ENCODE measurements around the gene MCEE.
"Not testable (repeated sequence)": the region's sequence is repeated elsewhere in the genome, so short reads cannot be mapped to it uniquely, and the experiment has no call there.

MCEE gene

DNA sequence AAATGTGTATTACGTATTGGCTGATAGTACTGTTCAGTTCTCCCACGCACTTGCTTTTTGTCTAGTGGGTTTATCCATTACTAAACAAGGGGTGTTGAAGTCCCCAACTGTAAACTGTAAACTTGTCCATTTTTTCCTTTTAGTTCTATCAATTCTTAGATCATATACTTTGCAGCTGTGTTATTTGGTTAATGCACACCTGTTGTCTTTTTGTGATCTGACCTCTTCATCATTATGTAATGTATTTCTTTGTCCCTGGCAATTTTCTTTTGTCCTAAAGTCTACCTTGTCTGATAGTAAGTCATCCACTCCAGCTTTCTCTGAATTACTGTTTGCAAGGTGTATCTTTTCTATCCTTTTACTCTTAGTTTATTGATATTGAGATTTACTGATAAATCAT, 21.9 kb downstream of the MCEE start:
- no peak overlapping the region for H3K4me3 Mint-ChIP-seq
- no peaks in the 10 kb centered on the region for H3K27me3 Mint-ChIP-seq
- peaks cover 14% of the 10 kb centered on the region for H3K36me3 Mint-ChIP-seq (ENCODE audit: low read depth)
- no peak overlapping the region for H3K27ac Mint-ChIP-seq
- no peaks in the 10 kb centered on the region for H3K4me1 Mint-ChIP-seq (ENCODE audit: low read depth)
- H3K9me3 Mint-ChIP-seq: no peaks in the 10 kb centered on the region

DNA sequence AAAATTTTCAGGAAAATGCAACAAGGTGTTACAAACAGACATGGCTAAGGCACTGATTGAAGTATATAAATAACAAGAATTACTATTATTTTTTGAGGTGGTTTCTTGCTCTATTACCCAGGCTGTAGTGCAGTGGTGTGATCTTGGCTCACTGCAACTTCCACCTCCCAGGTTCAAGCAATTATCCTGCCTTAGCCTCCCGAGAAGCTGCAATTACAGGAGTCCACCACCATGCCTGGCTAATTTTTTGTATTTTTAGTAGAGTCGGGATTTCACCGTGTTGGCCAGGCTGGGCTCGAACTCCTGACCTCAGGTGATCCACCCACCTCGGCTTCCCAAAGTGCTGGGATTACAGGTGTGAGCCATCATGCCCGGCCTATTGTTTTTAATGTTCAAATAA, 23.6 kb downstream of the MCEE start:
- peaks cover 14% of the 10 kb centered on the region for H3K36me3 Mint-ChIP-seq (ENCODE audit: low read depth)
- not testable (repeated sequence) for H3K27me3 Mint-ChIP-seq; H3K4me1 Mint-ChIP-seq (ENCODE audit: low read depth); H3K4me3 Mint-ChIP-seq; H3K27ac Mint-ChIP-seq; H3K9me3 Mint-ChIP-seq

DNA sequence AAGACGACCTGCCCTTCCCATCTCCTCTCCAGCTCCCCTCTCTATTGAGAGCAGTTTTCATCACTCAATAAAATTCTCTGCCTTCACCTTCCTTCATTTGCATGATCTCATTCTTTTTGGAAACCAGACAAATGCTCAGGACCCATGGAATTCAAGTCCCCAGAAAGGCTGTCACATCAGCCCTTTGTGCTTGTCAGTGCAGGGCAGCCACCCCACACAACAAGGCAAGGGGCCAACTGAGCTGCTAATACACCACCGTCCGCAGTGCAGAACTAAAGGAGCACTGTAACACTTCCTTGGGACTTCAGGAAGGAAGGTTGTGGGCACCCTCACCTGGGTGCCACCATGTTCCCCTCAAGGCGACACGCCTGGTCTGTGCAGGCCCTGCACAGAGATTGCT, 26.2 kb downstream of the MCEE start:
- no peaks in the 10 kb centered on the region for H3K9me3 Mint-ChIP-seq
- H3K27ac Mint-ChIP-seq: no peak overlapping the region
- H3K27me3 Mint-ChIP-seq: peaks cover 8% of the 10 kb centered on the region
- no peak overlapping the region for H3K4me3 Mint-ChIP-seq
- no peaks in the 10 kb centered on the region for H3K4me1 Mint-ChIP-seq (ENCODE audit: low read depth)
- H3K36me3 Mint-ChIP-seq (ENCODE audit: low read depth): peaks cover 8% of the 10 kb centered on the region

DNA sequence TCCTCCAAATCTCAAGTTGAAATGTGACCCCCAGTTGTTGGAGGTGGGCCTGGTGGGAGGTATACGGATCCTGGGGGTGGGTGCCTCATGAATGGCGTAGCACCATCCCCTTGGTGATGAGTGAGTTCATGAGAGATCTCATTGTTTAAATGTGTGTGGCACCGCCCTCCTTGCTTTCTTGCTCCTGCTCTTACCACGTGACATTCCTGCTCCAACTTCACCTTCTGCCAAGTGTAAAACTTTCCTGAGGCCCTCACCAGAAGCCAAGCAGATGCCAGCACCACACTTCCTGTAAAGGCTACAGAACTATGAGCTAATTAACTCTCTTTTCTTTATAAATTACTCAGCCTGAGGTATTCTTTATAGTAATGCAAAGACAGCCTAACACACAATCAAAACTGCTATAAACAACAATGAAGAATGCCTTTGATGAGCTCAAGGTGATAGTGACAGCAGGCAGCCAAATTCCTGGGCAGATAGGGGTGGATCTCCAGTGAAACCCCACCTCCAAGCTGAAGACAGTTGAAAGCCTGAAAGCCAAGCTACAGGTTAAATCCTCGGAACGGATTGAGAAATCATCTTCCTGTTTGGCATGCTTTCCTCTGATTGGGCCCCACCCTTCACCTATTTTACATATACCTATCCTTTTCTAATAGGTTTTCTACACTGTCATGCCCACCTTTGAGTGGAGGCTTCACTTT, 26.9 kb downstream of the MCEE start:
- peaks cover 8% of the 10 kb centered on the region for H3K27me3 Mint-ChIP-seq
- H3K36me3 Mint-ChIP-seq (ENCODE audit: low read depth): peaks cover 2% of the 10 kb centered on the region
- H3K27ac Mint-ChIP-seq: no peak overlapping the region
- no peaks in the 10 kb centered on the region for H3K4me1 Mint-ChIP-seq (ENCODE audit: low read depth)
- no peaks in the 10 kb centered on the region for H3K9me3 Mint-ChIP-seq
- H3K4me3 Mint-ChIP-seq: no peak overlapping the region

DNA sequence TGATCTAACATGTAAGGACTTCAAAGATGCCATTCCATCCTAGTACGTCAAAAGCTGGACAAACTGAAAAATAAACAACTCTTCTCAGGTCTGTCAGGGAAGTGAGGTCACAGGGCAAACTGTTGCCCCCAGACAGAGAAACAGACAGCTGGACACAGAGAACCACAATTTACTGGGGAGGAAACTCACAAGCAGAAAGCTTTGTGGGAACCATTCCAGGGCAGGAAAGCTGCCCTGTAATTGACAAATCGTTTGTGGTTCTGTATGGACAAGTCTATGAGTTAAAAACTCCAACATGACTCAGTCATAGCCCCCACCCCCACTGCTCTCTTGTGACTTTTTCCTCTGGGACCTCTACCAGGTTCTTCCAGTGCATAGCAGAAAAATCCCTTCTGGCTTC, 28.4 kb downstream of the MCEE start:
- Mint-ChIP-seq H3K36me3 (ENCODE audit: low read depth) (no peaks in the 10 kb centered on the region), H3K9me3 (no peaks in the 10 kb centered on the region)

DNA sequence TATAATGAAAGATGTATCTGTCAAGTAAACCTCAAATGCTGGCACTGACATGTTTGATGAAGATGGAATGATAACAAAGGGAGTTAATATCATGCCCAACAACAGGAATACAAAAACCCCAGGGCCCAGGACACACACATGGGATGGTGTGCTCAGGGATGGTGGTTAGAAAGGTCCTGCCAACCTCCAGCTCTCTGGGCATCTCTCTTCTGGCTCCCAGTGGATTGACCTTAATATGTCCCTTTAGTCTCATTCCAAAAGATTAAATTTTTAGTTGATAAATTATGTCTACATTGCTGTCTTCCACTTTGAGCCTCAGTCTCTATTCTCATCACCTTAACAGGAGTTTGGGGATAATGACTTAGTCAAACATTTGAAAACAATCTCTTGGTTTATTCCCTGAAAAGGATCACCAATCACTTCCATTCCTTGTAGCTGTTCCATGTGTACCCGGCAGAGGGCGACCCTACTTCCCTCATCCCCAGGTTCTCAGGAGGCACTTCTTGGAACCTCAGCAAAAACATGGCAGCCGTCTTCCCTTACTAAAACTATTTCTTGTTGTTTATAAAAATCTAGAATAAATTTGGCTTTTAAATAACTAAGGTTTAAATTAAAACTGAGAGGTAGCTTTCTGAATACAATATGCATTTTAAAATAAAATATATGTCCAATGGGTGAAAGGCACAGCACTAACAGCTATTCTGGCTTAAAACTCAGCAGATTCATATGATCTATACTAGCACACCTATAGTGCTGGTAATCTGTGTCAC, 29.6 kb downstream of the MCEE start:
- Mint-ChIP-seq H3K27ac (no peak overlapping the region), H3K36me3 (ENCODE audit: low read depth) (no peaks in the 10 kb centered on the region), H3K27me3 (peaks cover 8% of the 10 kb centered on the region)

More for the DNA sequence above, 28.4 kb downstream of the MCEE start:
- Mint-ChIP-seq H3K4me1 (ENCODE audit: low read depth) (no peaks in the 10 kb centered on the region), H3K4me3 (no peak overlapping the region), H3K27me3 (peaks cover 8% of the 10 kb centered on the region), H3K27ac (no peak overlapping the region)

DNA sequence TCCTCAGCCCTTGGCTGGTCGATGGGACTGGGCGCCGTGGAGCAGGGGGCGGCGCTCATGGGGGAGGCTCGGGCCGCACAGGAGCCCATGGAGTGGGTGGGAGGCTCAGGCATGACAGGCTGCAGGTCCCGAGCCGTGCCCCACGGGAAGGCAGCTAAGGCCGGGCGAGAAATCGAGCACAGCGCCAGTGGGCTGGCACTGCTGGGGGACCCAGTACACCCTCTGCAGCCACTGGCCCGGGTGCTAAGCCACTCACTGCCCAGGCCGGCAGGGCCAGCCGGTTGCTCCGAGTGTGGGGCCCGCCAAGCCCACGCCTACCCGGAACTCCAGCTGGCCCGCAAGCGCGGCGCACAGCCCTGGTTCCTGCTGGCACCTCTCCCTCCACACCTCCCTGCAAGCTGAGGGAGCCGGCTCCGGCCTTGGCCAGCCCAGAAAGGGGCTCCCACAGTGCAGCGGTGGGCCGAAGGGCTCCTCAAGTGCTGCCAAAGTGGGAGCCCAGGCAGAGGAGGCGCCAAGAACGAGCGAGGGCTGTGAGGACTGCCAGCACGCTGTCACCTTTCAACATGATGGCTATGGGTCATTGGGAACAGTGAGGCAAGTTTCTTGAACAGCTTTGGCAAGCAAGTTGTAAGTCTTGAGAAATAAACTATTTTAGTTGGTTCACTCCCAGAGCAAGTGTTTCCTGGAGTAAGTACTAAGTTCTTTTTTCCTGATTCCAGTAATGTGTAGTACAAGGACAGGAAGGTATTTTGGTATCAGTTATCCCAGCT, 37.4 kb downstream of the MCEE start:
- H3K27me3 Mint-ChIP-seq; H3K4me1 Mint-ChIP-seq (ENCODE audit: low read depth); H3K36me3 Mint-ChIP-seq (ENCODE audit: low read depth); H3K4me3 Mint-ChIP-seq; H3K9me3 Mint-ChIP-seq; H3K27ac Mint-ChIP-seq: not testable (repeated sequence)

More for the DNA sequence above, 29.6 kb downstream of the MCEE start:
- Mint-ChIP-seq H3K4me3 (no peak overlapping the region), H3K4me1 (ENCODE audit: low read depth) (no peaks in the 10 kb centered on the region), H3K9me3 (no peaks in the 10 kb centered on the region)

DNA sequence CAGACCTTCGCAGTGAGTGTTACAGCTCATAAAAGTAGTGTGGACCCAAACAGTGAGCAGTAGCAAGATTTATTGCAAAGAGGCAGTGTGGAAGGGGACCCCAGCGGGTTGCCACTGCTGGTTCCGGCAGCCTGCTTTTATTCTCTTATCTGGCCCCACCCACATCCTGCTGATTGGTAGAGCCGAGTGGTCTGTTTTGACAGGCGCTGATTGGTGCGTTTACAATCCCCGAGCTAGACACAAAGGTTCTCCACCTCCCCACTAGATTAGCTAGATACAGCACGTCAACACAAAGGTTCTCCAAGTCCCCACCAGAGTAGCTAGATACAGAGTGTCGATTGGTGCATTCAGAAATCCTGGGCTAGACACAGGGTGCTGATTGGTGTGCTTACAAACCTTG, 38.2 kb downstream of the MCEE start:
- not testable (repeated sequence) for H3K9me3 Mint-ChIP-seq; H3K27ac Mint-ChIP-seq; H3K4me3 Mint-ChIP-seq; H3K4me1 Mint-ChIP-seq (ENCODE audit: low read depth); H3K36me3 Mint-ChIP-seq (ENCODE audit: low read depth)
- H3K27me3 Mint-ChIP-seq: peaks cover 13% of the 10 kb centered on the region

DNA sequence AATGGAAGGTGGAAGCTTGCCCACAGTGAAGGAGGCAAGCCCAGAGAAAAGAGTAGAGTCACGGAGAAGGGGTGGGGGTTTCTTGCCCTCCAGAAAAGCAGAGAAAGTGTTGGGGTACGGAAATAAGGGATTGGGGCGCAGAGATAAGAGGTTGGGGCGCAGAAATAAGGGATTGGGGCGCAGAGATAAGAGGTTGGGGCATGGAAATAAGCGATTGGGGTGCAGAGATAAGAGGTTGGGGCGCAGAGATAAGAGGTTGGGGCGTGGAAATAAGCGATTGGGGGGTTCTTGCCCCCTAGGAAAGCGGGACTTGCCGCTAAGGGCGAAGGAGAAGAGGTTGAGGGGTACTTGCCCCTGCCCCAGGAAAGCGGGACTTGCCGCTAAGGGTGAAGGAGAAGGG, 40.6 kb downstream of the MCEE start:
- peaks cover 16% of the 10 kb centered on the region for H3K27me3 Mint-ChIP-seq
- H3K27ac Mint-ChIP-seq; H3K4me3 Mint-ChIP-seq; H3K36me3 Mint-ChIP-seq (ENCODE audit: low read depth); H3K9me3 Mint-ChIP-seq; H3K4me1 Mint-ChIP-seq (ENCODE audit: low read depth): not testable (repeated sequence)

DNA sequence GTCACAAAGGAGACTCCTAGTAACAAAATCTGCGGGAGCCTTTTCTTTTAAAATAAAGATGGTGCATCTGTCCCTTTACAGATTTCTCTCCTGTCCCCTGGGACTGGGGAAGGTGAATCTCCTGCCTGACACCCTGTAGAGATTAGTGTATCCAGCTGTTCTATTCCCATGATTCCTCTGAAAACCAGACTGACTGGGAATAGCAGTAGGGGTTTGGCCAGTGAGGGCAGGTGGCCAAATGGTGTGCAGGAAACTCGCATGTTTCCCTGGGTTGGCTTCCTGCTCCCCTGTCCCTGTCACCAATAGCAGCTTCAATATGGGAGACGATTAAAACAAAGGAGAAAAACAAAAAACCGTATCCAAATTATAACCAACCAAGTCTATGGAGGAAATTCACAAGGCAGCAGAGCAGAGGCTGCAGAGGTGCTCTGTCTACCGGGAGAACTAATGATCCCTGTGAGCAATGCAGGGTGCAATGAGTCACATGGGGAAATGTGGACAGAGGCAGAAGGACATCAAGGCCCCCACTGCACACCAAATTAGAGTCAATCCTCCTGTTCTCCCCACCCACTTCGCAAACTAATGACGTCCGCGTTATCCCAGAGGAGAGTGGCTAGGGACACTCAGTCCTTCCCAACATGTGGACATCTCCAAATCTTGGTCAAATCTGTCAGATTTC, 44.6 kb downstream of the MCEE start:
- H3K27ac Mint-ChIP-seq; H3K36me3 Mint-ChIP-seq (ENCODE audit: low read depth); H3K4me3 Mint-ChIP-seq; H3K9me3 Mint-ChIP-seq: not testable (repeated sequence)
- Mint-ChIP-seq H3K4me1 (ENCODE audit: low read depth) (peaks cover 20% of the 10 kb centered on the region), H3K27me3 (peaks cover 16% of the 10 kb centered on the region)

DNA sequence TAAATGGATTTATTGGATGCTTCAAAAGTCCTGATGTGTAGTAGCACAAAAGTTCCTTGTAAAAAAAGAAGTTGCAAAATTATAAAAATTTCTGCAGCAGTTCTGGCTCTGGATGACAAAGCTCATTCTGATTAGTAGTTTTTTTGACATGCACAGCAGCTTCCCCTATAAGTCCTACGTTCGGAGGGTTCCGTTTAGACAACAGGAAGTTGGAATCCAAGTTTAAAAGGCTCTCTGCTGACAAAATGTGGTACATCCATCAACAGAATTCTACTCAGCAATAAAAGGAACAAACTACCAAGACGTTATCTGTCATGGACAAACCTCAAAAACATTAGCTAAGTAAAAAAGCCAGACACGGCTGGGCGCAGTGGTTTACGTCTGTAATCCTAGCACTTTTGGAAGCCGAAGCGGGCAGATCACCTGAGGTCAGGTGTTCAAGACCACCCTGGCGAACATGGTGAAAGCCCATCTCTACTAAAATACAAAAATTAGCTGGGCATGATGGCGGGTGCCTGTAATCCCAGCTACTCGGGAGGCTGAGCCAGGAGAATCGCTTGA, 46.2 kb downstream of the MCEE start:
- peak overlapping the region; percentile 52 for H3K27ac Mint-ChIP-seq
- H3K4me3 Mint-ChIP-seq: peak overlapping the region; percentile 37
- H3K4me1 Mint-ChIP-seq (ENCODE audit: low read depth): peaks cover 20% of the 10 kb centered on the region
- H3K36me3 Mint-ChIP-seq (ENCODE audit: low read depth); H3K9me3 Mint-ChIP-seq: not testable (repeated sequence)
- peaks cover 13% of the 10 kb centered on the region for H3K27me3 Mint-ChIP-seq

DNA sequence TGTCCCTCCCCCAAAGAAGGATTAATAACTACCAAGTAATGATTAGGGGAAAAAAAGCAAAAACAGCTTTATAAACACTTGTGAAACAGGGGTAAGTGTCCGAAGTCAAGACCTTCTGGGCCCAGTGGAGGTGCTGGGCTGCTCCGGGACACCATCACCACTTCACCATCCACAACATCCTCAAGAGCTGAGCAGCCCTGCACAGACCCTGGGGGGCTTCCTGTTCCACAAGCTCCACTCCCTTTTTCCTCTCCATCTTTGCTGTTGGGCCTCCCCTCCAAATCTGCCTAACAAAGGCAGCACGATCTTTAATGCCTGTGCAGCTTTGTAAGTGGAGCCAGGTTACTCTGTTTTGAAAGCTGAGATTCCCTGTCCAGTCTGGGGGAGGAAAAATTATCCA, 46.7 kb downstream of the MCEE start:
- H3K9me3 Mint-ChIP-seq; H3K36me3 Mint-ChIP-seq (ENCODE audit: low read depth); H3K27ac Mint-ChIP-seq; H3K4me3 Mint-ChIP-seq: not testable (repeated sequence)
- Mint-ChIP-seq H3K27me3 (peaks cover 11% of the 10 kb centered on the region), H3K4me1 (ENCODE audit: low read depth) (peaks cover 20% of the 10 kb centered on the region)

DNA sequence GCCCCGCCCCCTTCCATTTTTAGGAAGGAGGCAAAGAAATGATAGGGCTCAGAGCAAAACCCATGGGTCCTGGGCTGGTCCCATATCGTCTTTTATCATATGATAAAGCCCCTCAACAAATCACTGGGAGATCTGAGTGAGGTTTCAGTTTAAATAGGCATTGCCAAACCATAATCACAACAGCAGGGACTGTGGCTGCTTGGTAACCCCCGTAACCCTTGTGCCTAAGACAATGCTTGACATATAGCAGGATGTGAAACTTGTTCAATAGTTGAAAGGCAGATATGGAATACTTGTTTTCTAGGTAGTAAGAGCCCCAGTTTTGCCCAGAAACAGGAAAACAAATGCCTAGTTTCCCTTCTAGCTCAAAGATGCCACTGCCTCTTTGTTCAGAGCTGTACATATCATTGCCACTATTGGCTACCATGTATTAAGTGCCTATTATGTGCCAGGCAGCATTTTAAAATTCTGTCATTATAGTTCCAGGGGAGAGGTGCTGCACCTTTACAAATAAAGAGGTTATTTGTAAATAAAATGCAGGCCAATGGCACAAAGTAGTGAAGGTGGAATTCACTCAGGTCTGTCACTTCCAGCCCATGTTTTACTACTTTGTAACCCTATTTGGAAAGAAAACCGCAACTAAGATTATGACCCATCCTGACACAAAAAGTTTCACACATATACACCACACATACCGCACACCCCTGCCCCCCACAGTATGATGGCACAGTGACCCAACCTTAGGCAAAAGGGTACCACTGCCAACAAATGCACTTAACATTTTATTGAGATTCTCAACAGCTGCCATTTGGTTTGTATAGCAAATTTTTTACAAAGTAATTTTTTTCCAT, 47.4 kb downstream of the MCEE start:
- Mint-ChIP-seq H3K4me1 (ENCODE audit: low read depth) (peaks cover 20% of the 10 kb centered on the region), H3K4me3 (no peak overlapping the region), H3K9me3 (no peaks in the 10 kb centered on the region), H3K36me3 (ENCODE audit: low read depth) (peaks cover 13% of the 10 kb centered on the region), H3K27ac (peak overlapping the region; percentile 34), H3K27me3 (peaks cover 8% of the 10 kb centered on the region)

DNA sequence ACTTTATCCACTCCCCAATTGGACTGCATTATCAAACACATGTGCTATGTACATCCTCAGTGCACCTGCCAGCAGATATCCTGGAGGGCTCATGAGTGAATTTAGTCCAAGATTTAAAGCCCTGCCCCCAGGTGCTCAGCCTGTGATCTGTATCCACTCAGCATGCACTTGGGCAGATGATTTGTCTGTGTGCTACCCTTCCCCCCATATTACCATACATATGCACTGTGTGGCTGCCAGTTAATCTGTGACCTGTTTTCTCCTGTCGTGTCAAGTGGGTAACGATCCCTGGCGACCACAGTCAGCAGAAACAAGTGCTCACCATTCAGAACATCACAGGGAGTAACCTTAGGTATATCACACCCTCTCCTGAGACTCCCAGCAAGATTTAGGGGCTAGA, 51.4 kb downstream of the MCEE start:
- Mint-ChIP-seq H3K4me3 (no peak overlapping the region), H3K27me3 (no peaks in the 10 kb centered on the region), H3K36me3 (ENCODE audit: low read depth) (peaks cover 31% of the 10 kb centered on the region), H3K4me1 (ENCODE audit: low read depth) (peaks cover 15% of the 10 kb centered on the region), H3K27ac (no peak overlapping the region), H3K9me3 (no peaks in the 10 kb centered on the region)

All from stimulated activated naive CD8-positive, alpha-beta T cell treated with anti-CD3 and anti-CD28 coated beads, Interleukin-15, Interleukin-2, amounts not matched to agents 100 ng/mL and 50 ng/mL, for 24 hours (primary cell).